Heart right ventricle (tissue), 16 donors: ENCODE data around the gene MAN1A2. TPM values are rescaled to one million over a fixed set of nuclear protein-coding genes. Genes with fewer than 3 reads are reported as not detected.

Experiments
- ATAC-seq, 8 donors: fragments of 200-7000 bp; cut with Tn5 transposase; one replicate each; pipeline ENCODE4 v1.9.1; 2020; ENCODE audit warnings: mild to moderate bottlenecking in 8 of 8, moderate library complexity in 8 of 8, moderate number of reproducible peaks in 1 of 8
- DNase-seq, 2 donors: peaks; one replicate each; pipeline ENCODE4 v3.0.0-alpha.2; 2020
- H3K27ac ChIP-seq, 10 donors: fragments of 200-600 bp; sonication (generic) in 2 of 10; one replicate each; pipeline versions ENCODE4 v1.5.0 to v1.8.0; 2020 to 2022; ENCODE audit warnings: mild to moderate bottlenecking in 3 of 10
- H3K27me3 ChIP-seq, 7 donors: fragments of 200-600 bp; one replicate each; pipeline ENCODE4 v1.8.0; 2021 to 2022; ENCODE audit warnings: mild to moderate bottlenecking in 2 of 7
- H3K36me3 ChIP-seq, 9 donors: fragments of 200-600 bp; sonication (generic) in 1 of 9; one replicate each; pipeline versions ENCODE4 v1.5.0 to v1.8.0; 2020 to 2022; ENCODE audit warnings: mild to moderate bottlenecking in 2 of 9
- H3K4me1 ChIP-seq, 9 donors: fragments of 200-600 bp; sonication (generic) in 1 of 9; one replicate each; pipeline versions ENCODE4 v1.5.0 to v1.8.0; 2020 to 2022; ENCODE audit warnings: mild to moderate bottlenecking in 4 of 9
- H3K4me3 ChIP-seq, 10 donors: fragments of 200-600 bp; sonication (generic) in 2 of 10; one replicate each; pipeline versions ENCODE4 v1.5.0 to v1.8.0; 2020 to 2022; ENCODE audit warnings: mild to moderate bottlenecking in 7 of 10, moderate library complexity in 2 of 10
- H3K9me3 ChIP-seq, 11 donors: fragments of 200-600 bp in 10 of 11; sonication (generic) in 2 of 11; one replicate each; pipeline versions ENCODE4 v1.5.0 to v1.8.0; 2013 to 2022; ENCODE audit warnings: mild to moderate bottlenecking in 2 of 11, control low read depth in 1 of 11, moderate library complexity in 1 of 11
- CTCF ChIP-seq, 9 donors: fragments of 200-600 bp; sonication (generic) in 2 of 9; IDR thresholded peaks; one replicate each; pipeline versions ENCODE4 v1.5.0 to v1.8.0; 2021 to 2022; ENCODE audit warnings: antibody characterized with exemption in 9 of 9, mild to moderate bottlenecking in 5 of 9, moderate library complexity in 1 of 9
- WGBS, 2 donors: extraction: QIAGEN DNeasy Blood & Tissue Kit; methylation state at CpG; one replicate each; pipeline ENCODE4 v1.1.7; 2013; ENCODE audit warnings: inconsistent platforms in 1 of 2; 5-methylcytosine and 5-hydroxymethylcytosine counted together
- intact Hi-C, 10 donors: fragments of 100-400 bp; cut with DNase I; formaldehyde crosslinking; loops; one replicate each; pipeline versions ENCODE4 v1.11.1 to v1.14.2; 2022
- polyA plus RNA-seq, 2 donors: library from polyadenylated mRNA; stranded (reverse); fragments of 200-250 nt; gene quantifications; one replicate each; pipeline ENCODE4 v1.2.3, GENCODE V29; 2013
- total RNA-seq, 10 donors: library from RNA; stranded (reverse); fragmentation: NEBNext Ultra II Directional in 3 of 10; extraction: Animal tissue kit (Norgen Biotek cat#: 25700) in 3 of 10; gene quantifications; one replicate each; pipeline versions ENCODE4 v1.2.1 to v1.2.4, GENCODE V29; 2021 to 2023
- donor health status: Arrhythmogenic right ventricular cardiomyopathy.
- donor health status: ischemic (EF 13 %, LVEDD 7.1; RV severe dilation, severe dysfunction).
- donor health status: healthy with polysubstance abuse.
- donor health status: DM: no; HTN: yes; CAD: no.
- donor health status: DM: no; HTN: no; CAD: no.
- donor health status: ischemic (EF 25% LVEDD 6.9; RV normal size, moderate dysfunction).
- donor health status: ischemic (EF 25% LVEDD 5.7; RV mildly dilated, moderate dysfunction).
- donor health status: healthy.
- donor health status: DM: yes; HTN: yes; CAD: no.
- donor health status: Ischemic cardiomyopathy.
- donor health status: ischemic (EF 35%, LVEDD 5.7; RV mildly dilated, moderate dysfunction).
- donor health status: nonischemic (EF 11% LVEDD 7.7; RV severe dilation, severe dysfunction).
- donor health status: DM: yes; HTN: yes; CAD: no.
- donor health status: PGD.
- donor health status: ischemic (EF 29% LVEDD 5.4; RV normal size, mild dysfunction).
- donor health status: nonischemic (EF 23%, LVEDD 6.1; RV moderate dilation, normal function).

Gene MAN1A2
- total and polyA plus RNA-seq, 12 donors, result 5.1 to 37.3 (median 26.0) TPM

GRCh38 chr1:117405042-117405441, 37.8 kb downstream of the MAN1A2 start:
- no peak for ATAC-seq
- peaks cover 0 to 54% (median 8%) of the 10 kb centered on the region in 9 donors for H3K36me3 ChIP-seq
- H3K27me3 ChIP-seq, result no peaks in the 10 kb centered on the region
- peaks cover 0 to 13% (median 2%) of the 10 kb centered on the region in 11 donors for H3K9me3 ChIP-seq
- H3K27ac ChIP-seq, result no peak overlapping the region
- intact Hi-C loops, result no loop called here
- no peak for DNase-seq
- peaks cover 0 to 11% (median 0%) of the 10 kb centered on the region in 9 donors for H3K4me1 ChIP-seq
- TF ChIP-seq CTCF (IDR thresholded peaks at IDR 0.05), result no peak
- no peak overlapping the region for H3K4me3 ChIP-seq

GRCh38 chr1:117412472-117412871, 45.2 kb downstream of the MAN1A2 start:
- DNase-seq, result no peak
- no peaks in the 10 kb centered on the region for H3K4me1 ChIP-seq
- intact Hi-C loops, result no loop called here
- peaks cover 0 to 18% (median 0%) of the 10 kb centered on the region in 9 donors for H3K36me3 ChIP-seq
- no peaks in the 10 kb centered on the region for H3K9me3 ChIP-seq
- no peak overlapping the region for H3K4me3 ChIP-seq
- no peak for TF ChIP-seq CTCF (IDR thresholded peaks at IDR 0.05)
- H3K27ac ChIP-seq, result no peak overlapping the region
- ATAC-seq, result no peak
- no peaks in the 10 kb centered on the region for H3K27me3 ChIP-seq

- Histone ChIP-seq H3K4me3 (no peak overlapping the region), H3K27me3 (no peaks in the 10 kb centered on the region), H3K4me1 (no peaks in the 10 kb centered on the region), H3K27ac (no peak overlapping the region), H3K9me3 (no peaks in the 10 kb centered on the region), H3K36me3 (peaks cover 0 to 20% (median 0%) of the 10 kb centered on the region in 9 donors)
- intact Hi-C loops, result no loop called here
- DNase-seq (no peak), ATAC-seq (no peak)
- WGBS, 2 donors, result 94 to 95% methylated on average over 3 of the region's 3 CpGs
- no peak for TF ChIP-seq CTCF (IDR thresholded peaks at IDR 0.05)
Measured at GRCh38 chr1:117413412-117413811, 46.2 kb downstream of the MAN1A2 start.

- intact Hi-C loops, result no loop called here
- no peak for DNase-seq
- Histone ChIP-seq H3K4me3 (no peak overlapping the region), H3K27ac (no peak overlapping the region), H3K9me3 (no peaks in the 10 kb centered on the region), H3K4me1 (no peaks in the 10 kb centered on the region), H3K36me3 (peaks cover 0 to 20% (median 0%) of the 10 kb centered on the region in 9 donors), H3K27me3 (no peaks in the 10 kb centered on the region)
- no peak for ATAC-seq
- 94 to 96% methylated on average over 4 of the region's 4 CpGs for WGBS, 2 donors
- no peak for TF ChIP-seq CTCF (IDR thresholded peaks at IDR 0.05)
Measured at GRCh38 chr1:117414943-117415342, 47.7 kb downstream of the MAN1A2 start.
